SK-N-SH (cell line): Measurements from ENCODE around the gene ITSN1. TPM values are rescaled to one million over a fixed set of nuclear protein-coding genes. Genes with fewer than 3 reads are reported as not detected.

ENCODE experiments used
- CTCF ChIA-PET: fragments of 300-600, 350-600 bp; formaldehyde crosslinking; extraction: SDS; loops from one replicate; lab custom pipeline; 2021; lab: Yijun Ruan, JAX
- POLR2A ChIA-PET: fragments of 350-600 bp; sonication (Branson Sonifier 250); formaldehyde crosslinking; extraction: SDS; loops from one replicate; lab custom pipeline; 2020; ENCODE audit warnings: antibody characterized with exemption, inconsistent platforms; lab: Yijun Ruan, JAX
- DNase-seq: peaks from one replicate; pipeline ENCODE4 v3.0.0; 2012
- H2AFZ ChIP-seq: fragments of 200-600 bp; sonication (generic); 2 replicates; pipeline ENCODE4 v1.8.1; 2016; ENCODE audit warnings: antibody characterized with exemption, mild to moderate bottlenecking, low read depth
- H3F3A ChIP-seq: fragments of 200-600 bp; sonication (generic); replicated peaks from 2 replicates; pipeline ENCODE3; 2016; ENCODE audit warnings: antibody characterized with exemption, mild to moderate bottlenecking; ENCODE audit not compliant: insufficient read depth
- H3K27ac ChIP-seq, 2 experiments: fragments of 200-500 bp in 1 of 2; fragments of 200-600 bp in 1 of 2; sonication (Bioruptor generic) in 1 of 2; sonication (generic), shearing (Covaris generic) in 1 of 2; 2 replicates each; pipeline versions ENCODE4 v1.5.1 to v1.6.1; 2014 to 2016; ENCODE audit warnings: low read depth in 2 of 2, inconsistent platforms in 1 of 2, low read length in 1 of 2, mild to moderate bottlenecking in 1 of 2, mixed read lengths in 1 of 2
- H3K27me3 ChIP-seq: fragments of 200-600 bp; sonication (generic), shearing (Covaris generic); 2 replicates; pipeline ENCODE4 v1.6.1; 2016; ENCODE audit warnings: mixed run types; ENCODE audit not compliant: insufficient read depth
- H3K36me3 ChIP-seq, 2 experiments: fragments of 200-500 bp in 1 of 2; fragments of 200-600 bp in 1 of 2; sonication (Bioruptor generic) in 1 of 2; sonication (generic) in 1 of 2; replicated peaks in 1 of 2; 2 replicates each; pipeline versions ENCODE3 to v1.5.1; 2014 to 2016; ENCODE audit warnings: low read length in 1 of 2, mild to moderate bottlenecking in 1 of 2; ENCODE audit not compliant: insufficient read depth in 2 of 2, control insufficient read depth in 1 of 2
- H3K4me1 ChIP-seq, 2 experiments: fragments of 200-500 bp in 1 of 2; fragments of 200-600 bp in 1 of 2; sonication (Bioruptor generic) in 1 of 2; sonication (generic), shearing (Covaris generic) in 1 of 2; 2 replicates each; pipeline versions ENCODE4 v1.5.1 to v1.6.1; 2014 to 2016; ENCODE audit warnings: low read depth in 1 of 2, low read length in 1 of 2, mixed run types in 1 of 2; ENCODE audit not compliant: insufficient read depth in 2 of 2, control insufficient read depth in 1 of 2
- H3K4me2 ChIP-seq: fragments of 200-600 bp; sonication (generic), shearing (Covaris generic); 2 replicates; pipeline ENCODE4 v1.6.1; 2017; ENCODE audit warnings: mixed run types
- H3K4me3 ChIP-seq, 2 experiments: fragments of 200-500 bp in 1 of 2; fragments of 200-600 bp in 1 of 2; sonication (Bioruptor generic) in 1 of 2; sonication (generic), shearing (Covaris generic) in 1 of 2; 2 replicates each; pipeline versions ENCODE4 v1.5.1 to v1.8.1; 2014 to 2016; ENCODE audit warnings: low read depth in 2 of 2, inconsistent platforms in 1 of 2, low read length in 1 of 2, mild to moderate bottlenecking in 1 of 2, mixed read lengths in 1 of 2, moderate library complexity in 1 of 2
- H3K79me2 ChIP-seq: fragments of 200-600 bp; sonication (generic); 2 replicates; pipeline ENCODE4 v1.8.1; 2017; ENCODE audit warnings: mild to moderate bottlenecking; ENCODE audit not compliant: insufficient read depth
- H3K9ac ChIP-seq: fragments of 200-600 bp; sonication (generic); 2 replicates; pipeline ENCODE4 v1.6.1; 2017; ENCODE audit warnings: mixed run types
- H3K9me2 ChIP-seq: fragments of 200-600 bp; sonication (generic); 2 replicates; pipeline ENCODE4 v1.6.1; 2017; ENCODE audit warnings: mixed run types
- H3K9me3 ChIP-seq: fragments of 200-600 bp; sonication (generic); 2 replicates; pipeline ENCODE4 v1.6.1; 2017; ENCODE audit warnings: mixed run types, mild to moderate bottlenecking, moderate library complexity
- H4K20me1 ChIP-seq: fragments of 200-600 bp; sonication (generic); 2 replicates; pipeline ENCODE4 v1.6.1; 2017; ENCODE audit warnings: mild to moderate bottlenecking, mixed run types; ENCODE audit not compliant: insufficient read depth
- CHD2 ChIP-seq: fragments of 150-350 bp; IDR thresholded peaks from 2 replicates; pipeline ENCODE4 v1.6.1; 2018; ENCODE audit warnings: low read length; ENCODE audit not compliant: partially characterized antibody
- CTCF ChIP-seq: fragments of 200-600 bp; sonication (generic); IDR thresholded peaks from 2 replicates; pipeline ENCODE4 v1.6.1; 2017; ENCODE audit warnings: antibody characterized with exemption, mild to moderate bottlenecking, moderate library complexity
- ELF1 ChIP-seq: IDR thresholded peaks from 2 replicates; pipeline ENCODE4 v1.4.0; 2012
- EP300 ChIP-seq, 2 experiments: IDR thresholded peaks; 2 replicates each; pipeline versions ENCODE4 v1.4.0 to v1.6.1; 2012; ENCODE audit warnings: borderline replicate concordance in 1 of 2, low read depth in 1 of 2, low read length in 1 of 2
- EZH2phosphoT487 ChIP-seq: fragments of 200-600 bp; sonication (generic); IDR thresholded peaks from 2 replicates; pipeline ENCODE4 v1.6.1; 2017; ENCODE audit warnings: low read depth, mixed run types, mild to moderate bottlenecking, antibody characterized with exemption, moderate library complexity, borderline replicate concordance
- FOSL2 ChIP-seq: IDR thresholded peaks from 2 replicates; pipeline ENCODE4 v1.4.0; 2012; ENCODE audit warnings: low read depth, mild to moderate bottlenecking, moderate library complexity, borderline replicate concordance
- GABPA ChIP-seq: IDR thresholded peaks from 2 replicates; pipeline ENCODE4 v1.4.0; 2012; ENCODE audit warnings: low read depth, mild to moderate bottlenecking
- JUND ChIP-seq: IDR thresholded peaks from 2 replicates; pipeline ENCODE4 v1.4.0; 2012
- MEF2A ChIP-seq: IDR thresholded peaks from 2 replicates; pipeline ENCODE4 v1.4.0; 2012; ENCODE audit warnings: low read depth, borderline replicate concordance
- MXI1 ChIP-seq: IDR thresholded peaks from 2 replicates; pipeline ENCODE4 v1.6.1; 2012; ENCODE audit warnings: mild to moderate bottlenecking, low read depth, low read length, improper control_type of control experiment
- NFIC ChIP-seq: IDR thresholded peaks from 2 replicates; pipeline ENCODE4 v1.4.0; 2012; ENCODE audit warnings: borderline replicate concordance
- NRF1 ChIP-seq: IDR thresholded peaks from 2 replicates; pipeline ENCODE4 v1.6.1; 2012; ENCODE audit warnings: low read depth, mild to moderate bottlenecking, low read length
- POLR2AphosphoS5 ChIP-seq: IDR thresholded peaks from 2 replicates; pipeline ENCODE4 v1.6.1; 2012; ENCODE audit warnings: low read depth, low read length
- RAD21 ChIP-seq: IDR thresholded peaks from 2 replicates; pipeline ENCODE4 v1.6.1; 2012; ENCODE audit warnings: mild to moderate bottlenecking, low read length
- RFX5 ChIP-seq: IDR thresholded peaks from 2 replicates; pipeline ENCODE4 v1.6.1; 2012; ENCODE audit warnings: mild to moderate bottlenecking, improper control_type of control experiment, low read length
- SIN3A ChIP-seq: IDR thresholded peaks from 2 replicates; pipeline ENCODE4 v1.6.1; 2012; ENCODE audit warnings: low read depth, mild to moderate bottlenecking, low read length, moderate library complexity, borderline replicate concordance
- SMC3 ChIP-seq: IDR thresholded peaks from 2 replicates; pipeline ENCODE4 v1.6.1; 2012; ENCODE audit warnings: low read depth, low read length, improper control_type of control experiment
- TEAD4 ChIP-seq: IDR thresholded peaks from 2 replicates; pipeline ENCODE4 v1.4.0; 2012; ENCODE audit warnings: mild to moderate bottlenecking, borderline replicate concordance; ENCODE audit not compliant: insufficient read depth
- WGBS: methylation state at CpG from one replicate; pipeline ENCODE4 v1.1.6; 2017; ENCODE audit warnings: low lambda C conversion rate; 5-methylcytosine and 5-hydroxymethylcytosine counted together
- polyA plus RNA-seq, 3 experiments: library from polyadenylated mRNA; depleted of rRNA; stranded (reverse); fragments of >200 nt; gene quantifications; 2 replicates each; pipeline ENCODE4 v1.2.3, GENCODE V29; 2012
- TF ChIP-seq, protein P1 (sequence below): fragments of 150-350 bp; IDR thresholded peaks from 2 replicates; pipeline ENCODE4 v1.6.1; 2017; ENCODE audit warnings: antibody characterized with exemption, low read length, low read depth, borderline replicate concordance
- TF ChIP-seq, protein P2 (sequence below): IDR thresholded peaks from 2 replicates; pipeline ENCODE4 v1.4.0; 2012; ENCODE audit warnings: low read depth, borderline replicate concordance
- TF ChIP-seq, protein P3 (sequence below): IDR thresholded peaks from 2 replicates; pipeline ENCODE4 v1.4.0; 2012; ENCODE audit warnings: low read depth

Gene ITSN1
- polyA plus RNA-seq, 1 of the 3 experiments (the other 2 are of a cell fraction): 27.8 TPM

DNA sequence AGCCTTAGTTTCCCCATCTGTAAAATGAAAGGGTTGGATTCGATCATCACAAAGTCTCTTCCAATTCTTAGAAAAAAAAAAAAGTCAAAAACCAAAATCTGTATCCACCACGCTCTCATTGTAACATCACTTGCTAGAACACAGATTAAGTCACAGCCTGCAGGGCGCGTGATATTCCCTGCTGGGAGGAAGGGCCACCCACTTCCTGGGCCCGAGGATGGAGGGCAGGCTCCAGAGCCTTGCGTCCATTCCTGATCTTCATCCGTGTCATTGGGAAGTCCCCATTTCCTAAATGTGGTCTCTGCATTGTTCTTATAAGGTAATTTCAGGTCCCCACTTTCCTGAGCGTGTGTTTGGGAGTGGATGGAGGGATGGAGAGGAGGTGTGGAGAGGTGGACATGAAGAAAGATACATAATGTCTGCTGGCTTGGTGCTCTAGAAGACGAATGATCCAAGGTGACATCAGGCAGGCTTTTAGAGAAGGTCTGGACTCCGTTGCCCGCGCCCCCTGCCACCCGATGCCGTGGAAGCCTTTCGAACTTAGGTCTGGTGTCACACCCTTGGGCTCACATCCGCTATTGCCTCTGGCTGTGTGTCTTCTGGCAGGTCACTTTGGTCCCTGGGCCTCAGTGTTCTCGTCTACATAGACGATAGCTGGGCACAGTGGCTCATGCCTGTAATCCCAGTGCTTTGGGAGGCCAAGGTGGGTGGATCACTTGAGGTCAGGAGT lies 217.2 kb downstream of the ITSN1 start (continued):
- no peak for TF ChIP-seq MXI1
- TF ChIP-seq JUND: no peak
- no peak for TF ChIP-seq FOSL2

DNA sequence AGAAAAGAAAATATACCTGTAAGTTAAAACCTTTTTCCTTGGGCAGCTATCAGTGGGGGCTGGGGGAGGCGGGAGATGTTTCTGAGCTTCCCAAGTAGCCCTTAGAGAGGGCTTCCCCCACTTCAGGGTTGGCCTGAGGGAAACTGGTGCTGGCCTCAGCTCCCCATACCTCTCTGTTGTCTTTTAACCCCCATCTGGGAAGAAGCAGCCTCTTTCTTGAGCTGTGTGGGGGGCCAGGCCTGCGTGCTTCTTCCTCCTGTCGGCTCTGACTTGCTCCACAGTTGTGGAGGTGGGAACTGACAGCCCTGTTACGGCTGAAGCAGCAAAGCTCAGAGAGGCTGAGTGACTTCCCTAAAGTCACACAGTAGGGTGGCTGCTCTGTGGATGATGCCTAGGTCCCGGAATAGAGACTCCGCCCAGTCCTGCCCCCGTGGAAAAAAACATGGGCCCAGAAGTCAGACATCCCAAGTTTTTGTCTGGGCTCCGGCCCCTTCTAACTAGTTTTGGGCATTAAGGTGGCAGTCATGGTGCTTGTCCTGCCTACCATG lies 218.1 kb downstream of the ITSN1 start:
- CTCF ChIA-PET: no interaction called here

DNA sequence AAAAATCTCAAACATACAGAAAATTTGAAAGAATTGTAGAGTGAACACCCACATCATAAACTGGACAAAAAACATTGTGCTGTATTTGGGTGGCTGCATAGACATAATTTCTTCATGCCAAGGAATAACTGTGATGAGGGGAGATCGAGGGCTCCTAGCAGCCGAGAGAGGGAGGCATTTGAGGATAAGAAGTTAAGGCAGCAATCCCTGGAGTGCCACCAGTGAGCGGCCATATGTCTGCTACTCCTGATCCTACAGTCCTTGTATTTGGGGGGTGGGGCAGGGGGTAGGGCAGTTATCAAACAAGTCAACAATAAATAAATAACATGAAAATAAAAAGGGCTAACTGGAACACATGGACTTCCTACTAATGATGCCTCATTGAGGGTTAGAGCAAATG lies 218.8 kb downstream of the ITSN1 start:
- no peak overlapping the region for H3K4me3 ChIP-seq
- H3K9ac ChIP-seq: no peak overlapping the region
- no peak for TF ChIP-seq NFIC
- TF ChIP-seq MEF2A: no peak
- TF ChIP-seq NRF1: no peak
- no peak for TF ChIP-seq ELF1
- no peak for TF ChIP-seq CHD2
- no peak for TF ChIP-seq EP300 (IDR thresholded peaks at IDR 0.05; ENCODE audit: borderline replicate concordance in 1 of 2, low read depth in 1 of 2, low read length in 1 of 2)
- TF ChIP-seq, protein P1, sequence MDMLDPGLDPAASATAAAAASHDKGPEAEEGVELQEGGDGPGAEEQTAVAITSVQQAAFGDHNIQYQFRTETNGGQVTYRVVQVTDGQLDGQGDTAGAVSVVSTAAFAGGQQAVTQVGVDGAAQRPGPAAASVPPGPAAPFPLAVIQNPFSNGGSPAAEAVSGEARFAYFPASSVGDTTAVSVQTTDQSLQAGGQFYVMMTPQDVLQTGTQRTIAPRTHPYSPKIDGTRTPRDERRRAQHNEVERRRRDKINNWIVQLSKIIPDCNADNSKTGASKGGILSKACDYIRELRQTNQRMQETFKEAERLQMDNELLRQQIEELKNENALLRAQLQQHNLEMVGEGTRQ: no peak
- TF ChIP-seq, protein P2, sequence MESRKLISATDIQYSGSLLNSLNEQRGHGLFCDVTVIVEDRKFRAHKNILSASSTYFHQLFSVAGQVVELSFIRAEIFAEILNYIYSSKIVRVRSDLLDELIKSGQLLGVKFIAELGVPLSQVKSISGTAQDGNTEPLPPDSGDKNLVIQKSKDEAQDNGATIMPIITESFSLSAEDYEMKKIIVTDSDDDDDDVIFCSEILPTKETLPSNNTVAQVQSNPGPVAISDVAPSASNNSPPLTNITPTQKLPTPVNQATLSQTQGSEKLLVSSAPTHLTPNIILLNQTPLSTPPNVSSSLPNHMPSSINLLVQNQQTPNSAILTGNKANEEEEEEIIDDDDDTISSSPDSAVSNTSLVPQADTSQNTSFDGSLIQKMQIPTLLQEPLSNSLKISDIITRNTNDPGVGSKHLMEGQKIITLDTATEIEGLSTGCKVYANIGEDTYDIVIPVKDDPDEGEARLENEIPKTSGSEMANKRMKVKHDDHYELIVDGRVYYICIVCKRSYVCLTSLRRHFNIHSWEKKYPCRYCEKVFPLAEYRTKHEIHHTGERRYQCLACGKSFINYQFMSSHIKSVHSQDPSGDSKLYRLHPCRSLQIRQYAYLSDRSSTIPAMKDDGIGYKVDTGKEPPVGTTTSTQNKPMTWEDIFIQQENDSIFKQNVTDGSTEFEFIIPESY: no peak
- TF ChIP-seq, protein P3, sequence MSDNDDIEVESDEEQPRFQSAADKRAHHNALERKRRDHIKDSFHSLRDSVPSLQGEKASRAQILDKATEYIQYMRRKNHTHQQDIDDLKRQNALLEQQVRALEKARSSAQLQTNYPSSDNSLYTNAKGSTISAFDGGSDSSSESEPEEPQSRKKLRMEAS: no peak
- TF ChIP-seq TEAD4: no peak
- no peak for TF ChIP-seq SMC3
- TF ChIP-seq, all 33 proteins: peak for 0
- 93% methylated on average over 3 of the region's 3 CpGs for WGBS
- DNase-seq: no peak
- Histone ChIP-seq H3K36me3 (no peaks in the 10 kb centered on the region), H3K9me2 (no peaks in the 10 kb centered on the region), H3K9me3 (no peaks in the 10 kb centered on the region), H3K4me1 (peaks cover 0 to 2% of the 10 kb centered on the region in 2 experiments; a peak in 1 of 4 replicates), H3K27ac (no peak overlapping the region), H3K79me2 (no peaks in the 10 kb centered on the region), H4K20me1 (no peaks in the 10 kb centered on the region), H3K27me3 (no peaks in the 10 kb centered on the region), H3F3A (no peaks in the 10 kb centered on the region), H2AFZ (no peak overlapping the region), H3K4me2 (no peak overlapping the region)
- ChIA-PET CTCF (no interaction called here), POLR2A (no interaction called here)

More for the DNA sequence above, 218.1 kb downstream of the ITSN1 start:
- Histone ChIP-seq H3K4me3 (no peak overlapping the region), H3K79me2 (no peaks in the 10 kb centered on the region), H3K9me2 (no peaks in the 10 kb centered on the region), H2AFZ (no peak overlapping the region), H3K36me3 (no peaks in the 10 kb centered on the region), H3K9me3 (no peaks in the 10 kb centered on the region), H3K4me1 (peaks cover 0 to 2% of the 10 kb centered on the region in 2 experiments; a peak in 1 of 4 replicates), H3K4me2 (no peak overlapping the region), H4K20me1 (no peaks in the 10 kb centered on the region), H3K27me3 (no peaks in the 10 kb centered on the region), H3K27ac (no peak overlapping the region), H3F3A (no peaks in the 10 kb centered on the region), H3K9ac (no peak overlapping the region)
- no peak for DNase-seq
- POLR2A ChIA-PET: no interaction called here
- WGBS: 100% methylated on average over 2 of the region's 8 CpGs
- no peak for TF ChIP-seq GABPA
- TF ChIP-seq SIN3A: no peak
- no peak for TF ChIP-seq RAD21
- no peak for TF ChIP-seq EP300 (IDR thresholded peaks at IDR 0.05; ENCODE audit: borderline replicate concordance in 1 of 2, low read depth in 1 of 2, low read length in 1 of 2)
- no peak for TF ChIP-seq POLR2AphosphoS5
- TF ChIP-seq RFX5: no peak
- TF ChIP-seq EZH2phosphoT487: no peak
- TF ChIP-seq ELF1: no peak
- TF ChIP-seq CTCF: no peak
